ENCODE measurements around the gene MRPL23.

DNA sequence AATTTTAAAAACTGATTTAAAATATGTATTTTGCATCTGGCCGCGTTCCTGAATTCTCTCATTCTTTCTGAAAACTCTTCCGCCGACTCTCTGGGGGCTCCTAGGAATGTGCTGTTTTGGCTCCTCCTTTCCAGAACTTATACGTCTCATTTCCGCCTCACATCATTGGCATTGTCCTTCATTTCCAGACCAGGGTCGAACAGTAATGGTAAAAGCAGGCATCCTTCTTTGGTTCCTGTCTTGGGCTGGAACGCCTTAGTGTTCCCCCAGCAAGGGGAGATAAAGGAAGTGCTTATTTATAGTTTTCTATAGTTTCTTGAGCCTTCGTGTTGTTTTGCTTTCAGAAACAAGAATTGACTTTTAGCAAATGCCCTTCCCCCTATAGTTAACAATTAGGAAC is 38.5 kb upstream of the MRPL23 start:
- TF ChIP-seq, protein P1, sequence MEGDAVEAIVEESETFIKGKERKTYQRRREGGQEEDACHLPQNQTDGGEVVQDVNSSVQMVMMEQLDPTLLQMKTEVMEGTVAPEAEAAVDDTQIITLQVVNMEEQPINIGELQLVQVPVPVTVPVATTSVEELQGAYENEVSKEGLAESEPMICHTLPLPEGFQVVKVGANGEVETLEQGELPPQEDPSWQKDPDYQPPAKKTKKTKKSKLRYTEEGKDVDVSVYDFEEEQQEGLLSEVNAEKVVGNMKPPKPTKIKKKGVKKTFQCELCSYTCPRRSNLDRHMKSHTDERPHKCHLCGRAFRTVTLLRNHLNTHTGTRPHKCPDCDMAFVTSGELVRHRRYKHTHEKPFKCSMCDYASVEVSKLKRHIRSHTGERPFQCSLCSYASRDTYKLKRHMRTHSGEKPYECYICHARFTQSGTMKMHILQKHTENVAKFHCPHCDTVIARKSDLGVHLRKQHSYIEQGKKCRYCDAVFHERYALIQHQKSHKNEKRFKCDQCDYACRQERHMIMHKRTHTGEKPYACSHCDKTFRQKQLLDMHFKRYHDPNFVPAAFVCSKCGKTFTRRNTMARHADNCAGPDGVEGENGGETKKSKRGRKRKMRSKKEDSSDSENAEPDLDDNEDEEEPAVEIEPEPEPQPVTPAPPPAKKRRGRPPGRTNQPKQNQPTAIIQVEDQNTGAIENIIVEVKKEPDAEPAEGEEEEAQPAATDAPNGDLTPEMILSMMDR (IDR thresholded peaks at IDR 0.05) = no peak
- TF ChIP-seq POLR2AphosphoS5 (IDR thresholded peaks at IDR 0.05; ENCODE audit: insufficient read depth in 1 of 2, low read depth in 1 of 2) = no peak
